ENCODE data around the gene ARHGAP15.

The ARHGAP15 gene

DNA sequence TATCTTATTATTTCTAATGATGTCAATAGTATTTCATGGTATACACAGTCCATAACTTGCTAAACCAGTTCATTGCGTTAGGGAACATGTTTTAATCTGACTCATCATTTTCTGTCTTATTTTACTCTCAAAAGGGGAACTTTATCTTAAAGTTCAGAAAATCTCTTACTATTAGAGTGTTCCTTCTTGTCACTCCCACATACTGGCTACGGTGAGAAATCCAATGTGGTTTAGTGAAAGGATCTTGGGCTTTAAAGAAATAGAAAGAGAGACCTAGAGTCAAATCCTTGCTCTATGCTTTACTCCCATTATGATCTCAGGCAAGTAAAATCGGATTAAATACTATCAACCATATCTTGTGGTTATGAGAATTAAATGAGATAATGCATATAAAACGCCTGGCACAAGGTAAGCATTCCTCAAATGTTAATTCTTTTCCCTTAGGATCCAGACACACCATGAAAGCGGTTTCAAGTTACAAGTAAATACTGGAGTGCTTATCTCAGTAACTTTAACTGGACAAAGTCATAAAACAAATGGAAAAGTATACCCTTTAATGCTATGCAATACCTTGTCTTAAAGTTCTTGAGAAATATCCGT is 576.0 kb downstream of the ARHGAP15 start:
- no peak overlapping the region for H3K4me2 ChIP-seq (ENCODE audit: low read length)
- no peaks in the 10 kb centered on the region for H3K27me3 ChIP-seq (ENCODE audit: insufficient read depth, low read length)

DNA sequence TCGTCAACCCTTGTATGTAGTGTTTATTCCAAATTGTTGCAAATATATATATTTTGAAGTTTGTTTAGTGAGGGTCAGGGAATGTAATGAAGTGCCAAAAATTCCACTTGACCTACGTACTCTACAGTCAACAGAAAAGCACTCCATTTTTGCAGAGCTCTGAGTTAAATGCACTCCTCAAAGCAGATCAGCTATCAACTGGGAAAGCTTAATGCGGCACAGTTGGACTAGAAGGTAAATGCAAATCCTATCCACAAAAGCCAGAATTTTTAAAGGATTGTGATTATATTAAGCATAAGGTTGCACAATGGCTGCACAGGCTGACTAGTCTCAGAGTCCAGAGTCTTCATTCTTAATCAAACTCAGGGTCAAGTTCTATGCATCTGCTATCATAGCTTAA is 577.1 kb downstream of the ARHGAP15 start:
- Histone ChIP-seq H3K36me3 (ENCODE audit: insufficient read depth, low read length) (peaks cover 78% of the 10 kb centered on the region), H3K9me3 (ENCODE audit: low read length) (peaks cover 9% of the 10 kb centered on the region)

More for the DNA sequence above, 576.0 kb downstream of the ARHGAP15 start:
- no peaks in the 10 kb centered on the region for H3K9me2 ChIP-seq (ENCODE audit: low read depth, low read length)
- H3F3A ChIP-seq (ENCODE audit: insufficient read depth, low read length), result no peaks in the 10 kb centered on the region
- H3K27ac ChIP-seq (ENCODE audit: low read depth, low read length, poor library complexity, severe bottlenecking), result no peak overlapping the region
- H3K4me1 ChIP-seq (ENCODE audit: insufficient read depth, low read length, severe bottlenecking), result no peaks in the 10 kb centered on the region
- H3K4me3 ChIP-seq (ENCODE audit: low read depth, low read length, poor library complexity, severe bottlenecking), result no peak overlapping the region
- no peak overlapping the region for H2AFZ ChIP-seq (ENCODE audit: low read length)
- H4K20me1 ChIP-seq (ENCODE audit: insufficient read depth, low read length), result no peaks in the 10 kb centered on the region
- peaks cover 67% of the 10 kb centered on the region for H3K36me3 ChIP-seq (ENCODE audit: insufficient read depth, low read length)
- no peak for TF ChIP-seq EZH2 (IDR thresholded peaks at IDR 0.05; ENCODE audit: borderline replicate concordance, low read length)
- TF ChIP-seq, protein P1, sequence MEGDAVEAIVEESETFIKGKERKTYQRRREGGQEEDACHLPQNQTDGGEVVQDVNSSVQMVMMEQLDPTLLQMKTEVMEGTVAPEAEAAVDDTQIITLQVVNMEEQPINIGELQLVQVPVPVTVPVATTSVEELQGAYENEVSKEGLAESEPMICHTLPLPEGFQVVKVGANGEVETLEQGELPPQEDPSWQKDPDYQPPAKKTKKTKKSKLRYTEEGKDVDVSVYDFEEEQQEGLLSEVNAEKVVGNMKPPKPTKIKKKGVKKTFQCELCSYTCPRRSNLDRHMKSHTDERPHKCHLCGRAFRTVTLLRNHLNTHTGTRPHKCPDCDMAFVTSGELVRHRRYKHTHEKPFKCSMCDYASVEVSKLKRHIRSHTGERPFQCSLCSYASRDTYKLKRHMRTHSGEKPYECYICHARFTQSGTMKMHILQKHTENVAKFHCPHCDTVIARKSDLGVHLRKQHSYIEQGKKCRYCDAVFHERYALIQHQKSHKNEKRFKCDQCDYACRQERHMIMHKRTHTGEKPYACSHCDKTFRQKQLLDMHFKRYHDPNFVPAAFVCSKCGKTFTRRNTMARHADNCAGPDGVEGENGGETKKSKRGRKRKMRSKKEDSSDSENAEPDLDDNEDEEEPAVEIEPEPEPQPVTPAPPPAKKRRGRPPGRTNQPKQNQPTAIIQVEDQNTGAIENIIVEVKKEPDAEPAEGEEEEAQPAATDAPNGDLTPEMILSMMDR (IDR thresholded peaks at IDR 0.05; ENCODE audit: low read length), result no peak
- H3K9me3 ChIP-seq (ENCODE audit: low read length), result no peaks in the 10 kb centered on the region
- H3K9ac ChIP-seq (ENCODE audit: low read length), result no peak overlapping the region
- H3K79me2 ChIP-seq (ENCODE audit: insufficient read depth, low read length), result no peaks in the 10 kb centered on the region

DNA sequence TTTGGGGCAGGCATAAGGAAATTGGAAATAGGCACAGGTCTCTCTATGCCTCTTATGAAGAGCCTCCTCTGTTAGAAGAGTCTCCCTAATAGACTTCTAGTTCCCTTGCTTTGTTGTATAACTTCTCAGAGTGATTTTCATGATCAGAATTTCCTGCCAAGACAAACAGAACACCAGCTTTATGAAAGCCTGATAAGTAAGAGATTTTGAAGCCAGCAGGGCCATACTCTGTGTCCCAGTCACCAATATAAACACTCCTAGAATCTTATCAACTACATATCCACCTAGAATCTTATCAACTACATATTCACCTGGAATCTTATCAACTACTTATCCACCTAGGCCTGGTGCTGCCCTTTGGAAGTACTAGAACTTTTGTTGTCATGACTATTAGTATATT is 579.5 kb downstream of the ARHGAP15 start:
- Histone ChIP-seq H3K27me3 (ENCODE audit: insufficient read depth, low read length) (no peaks in the 10 kb centered on the region), H3K4me2 (ENCODE audit: low read length) (no peak overlapping the region), H3K36me3 (ENCODE audit: insufficient read depth, low read length) (peaks cover 76% of the 10 kb centered on the region), H3F3A (ENCODE audit: insufficient read depth, low read length) (no peaks in the 10 kb centered on the region), H3K9ac (ENCODE audit: low read length) (no peak overlapping the region), H3K4me1 (ENCODE audit: insufficient read depth, low read length, severe bottlenecking) (no peaks in the 10 kb centered on the region), H4K20me1 (ENCODE audit: insufficient read depth, low read length) (no peaks in the 10 kb centered on the region), H3K9me2 (ENCODE audit: low read depth, low read length) (no peaks in the 10 kb centered on the region), H3K27ac (ENCODE audit: low read depth, low read length, poor library complexity, severe bottlenecking) (no peak overlapping the region), H3K9me3 (ENCODE audit: low read length) (peaks cover 14% of the 10 kb centered on the region), H2AFZ (ENCODE audit: low read length) (no peak overlapping the region), H3K4me3 (ENCODE audit: low read depth, low read length, poor library complexity, severe bottlenecking) (no peak overlapping the region), H3K79me2 (ENCODE audit: insufficient read depth, low read length) (no peaks in the 10 kb centered on the region)
- TF ChIP-seq, protein P1 (IDR thresholded peaks at IDR 0.05; ENCODE audit: low read length), result no peak
- TF ChIP-seq EZH2 (IDR thresholded peaks at IDR 0.05; ENCODE audit: borderline replicate concordance, low read length), result no peak

More for the DNA sequence above, 577.1 kb downstream of the ARHGAP15 start:
- H3F3A ChIP-seq (ENCODE audit: insufficient read depth, low read length), result no peaks in the 10 kb centered on the region
- H3K4me2 ChIP-seq (ENCODE audit: low read length), result no peak overlapping the region
- no peak overlapping the region for H3K4me3 ChIP-seq (ENCODE audit: low read depth, low read length, poor library complexity, severe bottlenecking)
- H3K9ac ChIP-seq (ENCODE audit: low read length), result no peak overlapping the region
- no peaks in the 10 kb centered on the region for H3K4me1 ChIP-seq (ENCODE audit: insufficient read depth, low read length, severe bottlenecking)
- no peaks in the 10 kb centered on the region for H3K27me3 ChIP-seq (ENCODE audit: insufficient read depth, low read length)
- no peaks in the 10 kb centered on the region for H3K9me2 ChIP-seq (ENCODE audit: low read depth, low read length)
- H3K79me2 ChIP-seq (ENCODE audit: insufficient read depth, low read length), result no peaks in the 10 kb centered on the region
- no peak overlapping the region for H3K27ac ChIP-seq (ENCODE audit: low read depth, low read length, poor library complexity, severe bottlenecking)
- H2AFZ ChIP-seq (ENCODE audit: low read length), result no peak overlapping the region
- H4K20me1 ChIP-seq (ENCODE audit: insufficient read depth, low read length), result no peaks in the 10 kb centered on the region
- TF ChIP-seq EZH2 (IDR thresholded peaks at IDR 0.05; ENCODE audit: borderline replicate concordance, low read length), result no peak
- TF ChIP-seq, protein P1 (IDR thresholded peaks at IDR 0.05; ENCODE audit: low read length), result no peak
